ENCODE results near the gene ALK. TPM values are rescaled to one million over a fixed set of nuclear protein-coding genes. Genes with fewer than 3 reads are reported as not detected.

ALK gene
- total and polyA plus RNA-seq, 2 donors (not counting 1 experiment from before 2014, with no cell fraction given), result under 0.01 to 0.02 TPM

- no peak overlapping the region for H3K9ac ChIP-seq (ENCODE audit: insufficient read depth, low read length)
- no peak for DNase-seq (ENCODE audit: low read depth in 2 of 2)
- no peak overlapping the region for H3K27ac ChIP-seq (ENCODE audit: insufficient read depth, low read length)
- H3K4me1 ChIP-seq (ENCODE audit: control insufficient read depth, extremely low read depth, insufficient read depth, low read length), result no peaks in the 10 kb centered on the region
- no peaks in the 10 kb centered on the region for H3K9me3 ChIP-seq (ENCODE audit: control insufficient read depth, insufficient read depth, low read depth, low read length)
- no peaks in the 10 kb centered on the region for H4K20me1 ChIP-seq (ENCODE audit: control insufficient read depth, extremely low read depth, insufficient read depth, low read length)
- TF ChIP-seq EZH2 (IDR thresholded peaks at IDR 0.05; ENCODE audit: low read length, missing control alignments), result no peak
- H3K36me3 ChIP-seq (ENCODE audit: control insufficient read depth, insufficient read depth, low read length), result no peaks in the 10 kb centered on the region
- H3K4me3 ChIP-seq (replicated peaks in 1 of 4; ENCODE audit: control extremely low read depth in 1 of 4, insufficient read depth in 1 of 4, low read depth in 3 of 4, low read length in 4 of 4), result no peak overlapping the region
- no peaks in the 10 kb centered on the region for H3K27me3 ChIP-seq (ENCODE audit: control insufficient read depth, insufficient read depth, low read length)
- H2AFZ ChIP-seq (ENCODE audit: low read length), result no peak overlapping the region
- no peak overlapping the region for H3K4me2 ChIP-seq (ENCODE audit: extremely low read depth, insufficient read depth, low read length)
- H3K79me2 ChIP-seq (ENCODE audit: control insufficient read depth, insufficient read depth, low read length), result no peaks in the 10 kb centered on the region
These were observed 488.3 kb downstream of the ALK start for GRCh38 chr2:29433128-29433527.

DNA sequence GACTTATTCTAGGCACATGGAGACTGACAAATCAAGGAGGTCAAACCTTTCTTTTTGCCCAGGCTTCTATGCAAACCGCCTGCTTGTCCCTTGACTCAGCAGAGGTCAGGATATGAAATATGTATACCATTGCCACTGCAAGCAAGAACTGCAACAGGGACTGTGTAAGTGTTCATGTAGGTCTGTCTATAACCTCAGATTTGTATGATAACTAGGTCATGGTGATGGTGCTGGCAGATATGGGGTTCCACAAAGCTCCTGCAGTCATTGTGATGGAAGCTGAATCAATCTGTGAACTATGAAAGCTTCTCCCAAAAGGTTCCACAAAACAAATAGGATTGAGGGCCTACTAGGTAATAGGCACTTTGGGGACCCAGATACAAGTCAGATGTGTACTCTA, 489.9 kb downstream of the ALK start:
- H3K9ac ChIP-seq (ENCODE audit: insufficient read depth, low read length), result no peak overlapping the region
- no peaks in the 10 kb centered on the region for H3K9me3 ChIP-seq (ENCODE audit: control insufficient read depth, insufficient read depth, low read depth, low read length)
- no peaks in the 10 kb centered on the region for H3K79me2 ChIP-seq (ENCODE audit: control insufficient read depth, insufficient read depth, low read length)
- no peak overlapping the region for H3K4me3 ChIP-seq (replicated peaks in 1 of 4; ENCODE audit: control extremely low read depth in 1 of 4, insufficient read depth in 1 of 4, low read depth in 3 of 4, low read length in 4 of 4)
- H4K20me1 ChIP-seq (ENCODE audit: control insufficient read depth, extremely low read depth, insufficient read depth, low read length), result no peaks in the 10 kb centered on the region
- no peak for DNase-seq (ENCODE audit: low read depth in 2 of 2)
- no peaks in the 10 kb centered on the region for H3K4me1 ChIP-seq (ENCODE audit: control insufficient read depth, extremely low read depth, insufficient read depth, low read length)
- H3K36me3 ChIP-seq (ENCODE audit: control insufficient read depth, insufficient read depth, low read length), result no peaks in the 10 kb centered on the region
- H2AFZ ChIP-seq (ENCODE audit: low read length), result no peak overlapping the region
- TF ChIP-seq, protein P1, sequence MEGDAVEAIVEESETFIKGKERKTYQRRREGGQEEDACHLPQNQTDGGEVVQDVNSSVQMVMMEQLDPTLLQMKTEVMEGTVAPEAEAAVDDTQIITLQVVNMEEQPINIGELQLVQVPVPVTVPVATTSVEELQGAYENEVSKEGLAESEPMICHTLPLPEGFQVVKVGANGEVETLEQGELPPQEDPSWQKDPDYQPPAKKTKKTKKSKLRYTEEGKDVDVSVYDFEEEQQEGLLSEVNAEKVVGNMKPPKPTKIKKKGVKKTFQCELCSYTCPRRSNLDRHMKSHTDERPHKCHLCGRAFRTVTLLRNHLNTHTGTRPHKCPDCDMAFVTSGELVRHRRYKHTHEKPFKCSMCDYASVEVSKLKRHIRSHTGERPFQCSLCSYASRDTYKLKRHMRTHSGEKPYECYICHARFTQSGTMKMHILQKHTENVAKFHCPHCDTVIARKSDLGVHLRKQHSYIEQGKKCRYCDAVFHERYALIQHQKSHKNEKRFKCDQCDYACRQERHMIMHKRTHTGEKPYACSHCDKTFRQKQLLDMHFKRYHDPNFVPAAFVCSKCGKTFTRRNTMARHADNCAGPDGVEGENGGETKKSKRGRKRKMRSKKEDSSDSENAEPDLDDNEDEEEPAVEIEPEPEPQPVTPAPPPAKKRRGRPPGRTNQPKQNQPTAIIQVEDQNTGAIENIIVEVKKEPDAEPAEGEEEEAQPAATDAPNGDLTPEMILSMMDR (conservative IDR thresholded peaks at IDR 0.05 in 1 of 2, IDR thresholded peaks at IDR 0.05 in 1 of 2; ENCODE audit: low read depth in 1 of 2, low read length in 2 of 2), result no peak
- TF ChIP-seq EZH2 (IDR thresholded peaks at IDR 0.05; ENCODE audit: low read length, missing control alignments), result no peak
- H3K4me2 ChIP-seq (ENCODE audit: extremely low read depth, insufficient read depth, low read length), result no peak overlapping the region
- no peak overlapping the region for H3K27ac ChIP-seq (ENCODE audit: insufficient read depth, low read length)
- H3K27me3 ChIP-seq (ENCODE audit: control insufficient read depth, insufficient read depth, low read length), result no peaks in the 10 kb centered on the region

DNA sequence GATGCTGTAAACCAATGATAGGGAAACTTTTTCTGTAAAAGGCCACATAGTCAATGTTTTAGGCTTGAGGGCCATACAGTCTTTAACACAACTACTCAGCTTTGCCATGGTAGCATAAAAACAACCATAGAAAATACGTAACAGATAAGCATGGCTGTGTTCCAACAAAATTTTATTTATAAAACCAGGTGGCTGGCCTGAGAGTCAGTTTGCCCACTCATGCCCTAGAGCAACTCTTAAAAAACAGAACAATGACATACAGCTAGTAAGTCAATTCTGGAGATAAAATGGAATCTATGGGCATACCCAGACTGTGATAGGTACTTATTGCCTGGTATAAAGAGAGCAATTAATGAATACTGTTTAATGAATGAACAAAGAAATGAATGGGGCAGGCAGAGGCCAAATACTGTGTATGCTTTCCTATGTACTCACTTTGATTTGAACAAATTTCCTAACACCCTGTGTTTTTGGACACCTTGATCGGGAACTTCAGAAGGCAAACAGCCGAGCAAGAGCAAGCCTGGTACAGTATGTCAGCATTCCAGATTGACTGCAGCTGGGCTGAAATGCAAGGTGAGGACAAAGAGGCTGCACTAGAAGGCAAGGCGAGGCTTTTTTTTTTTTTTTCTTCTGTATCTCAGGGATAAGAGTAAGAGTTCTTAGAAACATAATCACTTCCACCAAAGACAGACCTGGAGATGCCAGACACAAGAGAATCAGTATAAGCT, 490.8 kb downstream of the ALK start:
- H3K4me3 ChIP-seq (replicated peaks in 1 of 4; ENCODE audit: control extremely low read depth in 1 of 4, insufficient read depth in 1 of 4, low read depth in 3 of 4, low read length in 4 of 4), result no peak overlapping the region
- H3K9ac ChIP-seq (ENCODE audit: insufficient read depth, low read length), result no peak overlapping the region
- H3K27ac ChIP-seq (ENCODE audit: insufficient read depth, low read length), result no peak overlapping the region
- H3K4me1 ChIP-seq (ENCODE audit: control insufficient read depth, extremely low read depth, insufficient read depth, low read length), result no peaks in the 10 kb centered on the region
- H3K36me3 ChIP-seq (ENCODE audit: control insufficient read depth, insufficient read depth, low read length), result no peaks in the 10 kb centered on the region
- no peaks in the 10 kb centered on the region for H3K9me3 ChIP-seq (ENCODE audit: control insufficient read depth, insufficient read depth, low read depth, low read length)
- H2AFZ ChIP-seq (ENCODE audit: low read length), result no peak overlapping the region
- TF ChIP-seq EZH2 (IDR thresholded peaks at IDR 0.05; ENCODE audit: low read length, missing control alignments), result no peak
- TF ChIP-seq, protein P1 (conservative IDR thresholded peaks at IDR 0.05 in 1 of 2, IDR thresholded peaks at IDR 0.05 in 1 of 2; ENCODE audit: low read depth in 1 of 2, low read length in 2 of 2), result no peak
- no peak for DNase-seq (ENCODE audit: low read depth in 2 of 2)
- no peak overlapping the region for H3K4me2 ChIP-seq (ENCODE audit: extremely low read depth, insufficient read depth, low read length)
- no peaks in the 10 kb centered on the region for H4K20me1 ChIP-seq (ENCODE audit: control insufficient read depth, extremely low read depth, insufficient read depth, low read length)
- H3K27me3 ChIP-seq (ENCODE audit: control insufficient read depth, insufficient read depth, low read length), result no peaks in the 10 kb centered on the region
- no peaks in the 10 kb centered on the region for H3K79me2 ChIP-seq (ENCODE audit: control insufficient read depth, insufficient read depth, low read length)
